Right cardiac atrium (tissue), 5 donors: ENCODE data around the gene RTKN2. TPM values are rescaled to one million over a fixed set of nuclear protein-coding genes. Genes with fewer than 3 reads are reported as not detected.

Experiments used
- ATAC-seq, 2 donors: fragments of 200-7000 bp; cut with Tn5 transposase; one replicate each; pipeline versions ENCODE4 v1.8.0 to v1.9.1; 2020; ENCODE audit warnings: moderate library complexity in 2 of 2, mild to moderate bottlenecking in 1 of 2
- DNase-seq, 3 donors: peaks; one replicate each; pipeline ENCODE4 v3.0.0-alpha.2; 2020
- H3K27ac ChIP-seq: one replicate; pipeline ENCODE4 v1.5.1; 2013; ENCODE audit warnings: mild to moderate bottlenecking, low read length, control low read depth, moderate library complexity
- H3K27me3 ChIP-seq: one replicate; pipeline ENCODE4 v1.6.1; 2013; ENCODE audit not compliant: control insufficient read depth, insufficient read depth
- H3K4me1 ChIP-seq: one replicate; pipeline ENCODE4 v1.6.1; 2013; ENCODE audit warnings: low read length; ENCODE audit not compliant: control insufficient read depth, insufficient read depth
- H3K4me3 ChIP-seq: one replicate; pipeline ENCODE4 v1.5.1; 2013; ENCODE audit warnings: low read length, control low read depth
- H3K9me3 ChIP-seq: one replicate; pipeline ENCODE4 v1.6.1; 2013; ENCODE audit warnings: low read length; ENCODE audit not compliant: control insufficient read depth
- WGBS: extraction: QIAGEN DNeasy Blood & Tissue Kit; methylation state at CpG from one replicate; pipeline ENCODE4 v1.1.7; 2013; 5-methylcytosine and 5-hydroxymethylcytosine counted together
- intact Hi-C, 4 donors: fragments of 100-400 bp; cut with DNase I; formaldehyde crosslinking; loops; one replicate each; pipeline versions ENCODE4 v1.11.0 to v1.14.0; 2022 to 2023
- polyA plus RNA-seq: library from polyadenylated mRNA; stranded (reverse); fragments of 200-250 nt; gene quantifications from one replicate; pipeline ENCODE4 v1.2.3, GENCODE V29; 2013
- total RNA-seq, 4 donors: library from RNA; stranded (reverse); fragmentation: NEBNext Ultra II Directional; extraction: Animal tissue kit (Norgen Biotek cat#: 25700); gene quantifications; one replicate each; pipeline ENCODE4 v1.2.1, GENCODE V29; 2021
- donor health status: healthy with polysubstance abuse.
- donor health status: DM: no; HTN: yes; CAD: no.
- donor health status: DM: no; HTN: no; CAD: no.
- donor health status: DM: no; HTN: yes; CAD: no; lungs with severe emphysema.
- donor health status: DM: yes; HTN: yes; CAD: no.

RTKN2 gene
- total and polyA plus RNA-seq, 5 donors, result 0.06 to 0.19 (median 0.11) TPM

DNA sequence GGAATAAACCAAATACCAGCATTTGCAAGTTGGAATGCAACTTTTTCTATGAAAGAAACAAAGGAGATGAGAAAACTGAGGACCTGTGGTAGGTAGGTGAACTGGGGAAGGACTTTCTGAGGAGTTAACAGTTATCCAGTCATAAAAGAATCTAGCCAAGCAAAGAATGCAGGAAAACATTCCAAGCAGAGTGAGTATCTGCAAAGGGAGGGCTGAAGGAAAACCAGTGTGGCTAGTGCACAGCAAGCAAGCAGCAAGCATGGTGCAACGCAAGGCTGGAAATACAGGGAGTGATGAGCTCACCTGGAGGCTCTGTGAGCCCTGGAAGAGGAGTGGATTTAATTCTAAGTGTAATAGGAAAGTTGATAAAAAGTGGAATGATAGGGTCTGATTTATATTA, 44.0 kb downstream of the RTKN2 start:
- WGBS, result 94% methylated on average over 1 of the region's 1 CpG
- intact Hi-C loops, result no loop called here
- Histone ChIP-seq H3K4me1 (no peaks in the 10 kb centered on the region), H3K27me3 (no peaks in the 10 kb centered on the region), H3K9me3 (no peaks in the 10 kb centered on the region), H3K27ac (no peak overlapping the region), H3K4me3 (no peak overlapping the region)
- no peak for ATAC-seq
- DNase-seq, result no peak

DNA sequence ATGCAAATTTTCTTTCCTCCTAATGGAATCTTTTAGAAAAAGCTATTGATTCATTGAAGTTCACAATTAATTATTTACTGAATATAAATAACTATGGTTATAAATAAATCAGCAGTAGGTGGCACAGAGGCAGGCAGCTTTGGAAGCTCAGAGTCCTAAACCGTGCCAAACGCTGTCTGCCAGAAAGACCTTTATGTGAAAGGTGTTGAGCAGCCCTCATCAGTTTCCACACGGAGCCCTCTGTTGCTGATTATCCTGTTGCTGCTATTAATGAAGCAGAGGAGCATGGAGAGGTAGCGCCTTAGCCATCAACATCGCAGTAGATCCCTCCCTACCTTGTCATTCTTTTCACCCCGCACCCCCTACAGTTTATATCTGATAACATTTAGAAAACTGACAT, 51.0 kb downstream of the RTKN2 start:
- no peak overlapping the region for H3K27ac ChIP-seq
- intact Hi-C loops, result no loop called here
- no peaks in the 10 kb centered on the region for H3K27me3 ChIP-seq
- ATAC-seq (peak in 1 of 2 donors; percentile 52), DNase-seq (no peak)
- no peaks in the 10 kb centered on the region for H3K4me1 ChIP-seq
- 51% methylated on average over 6 of the region's 6 CpGs for WGBS
- H3K9me3 ChIP-seq, result no peaks in the 10 kb centered on the region
- H3K4me3 ChIP-seq, result no peak overlapping the region

DNA sequence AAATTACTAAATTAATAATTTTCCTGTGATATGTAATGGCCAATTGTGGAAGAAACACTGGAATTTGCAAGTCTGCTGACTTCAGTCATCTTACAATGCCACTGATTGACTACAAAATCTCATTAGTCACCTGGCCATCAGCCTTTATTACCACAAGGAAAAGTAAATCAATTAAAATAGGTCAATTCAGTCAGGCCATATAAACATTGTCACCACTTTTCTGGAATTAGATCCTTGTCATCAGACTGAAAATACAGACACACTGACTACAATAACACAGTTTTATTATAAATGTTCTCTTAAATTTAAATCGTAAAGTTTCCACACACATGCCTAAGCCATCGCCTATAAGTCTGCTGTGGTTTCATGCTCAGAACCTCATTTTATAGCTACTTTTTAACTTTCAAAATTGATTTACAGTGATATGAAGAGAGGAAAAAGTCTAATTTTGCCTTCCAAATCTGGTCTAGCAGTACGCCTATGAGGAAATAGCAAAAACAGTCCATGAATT, 54.2 kb downstream of the RTKN2 start:
- no peak for DNase-seq
- Histone ChIP-seq H3K27me3 (no peaks in the 10 kb centered on the region), H3K9me3 (no peaks in the 10 kb centered on the region), H3K4me3 (no peak overlapping the region), H3K27ac (no peak overlapping the region), H3K4me1 (no peaks in the 10 kb centered on the region)
- ATAC-seq, result no peak
- WGBS, result 94% methylated on average over 3 of the region's 3 CpGs
- intact Hi-C loops, result no loop called here

DNA sequence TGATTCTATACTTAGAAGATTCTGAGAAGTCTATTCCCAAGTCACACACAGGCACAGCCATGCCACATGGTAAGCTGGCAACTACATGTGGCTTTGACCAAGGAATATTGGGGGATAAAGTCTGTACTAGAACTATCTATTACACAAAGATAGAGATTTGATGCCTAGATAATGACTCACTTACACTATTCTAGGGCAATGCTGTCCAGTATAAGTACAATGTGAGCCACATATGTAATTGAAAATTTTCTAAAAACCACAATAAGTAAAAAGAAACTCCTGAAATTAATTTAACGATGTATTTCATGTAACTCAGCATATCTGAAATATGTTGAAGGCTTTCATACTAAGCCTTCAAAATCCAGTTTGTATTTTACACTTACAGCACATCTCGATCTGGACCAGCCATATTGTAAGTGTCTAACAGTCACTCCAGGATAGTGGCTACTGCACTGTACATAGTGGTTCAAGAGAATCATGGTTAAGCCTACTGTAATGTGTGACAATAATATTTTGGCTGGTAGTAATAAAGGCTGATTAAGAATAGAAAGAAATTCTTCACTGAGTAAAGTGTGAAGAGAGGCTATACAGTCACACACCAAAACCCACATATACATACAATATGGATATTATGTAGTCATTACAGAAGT, 62.8 kb downstream of the RTKN2 start:
- Histone ChIP-seq H3K4me3 (no peak overlapping the region), H3K4me1 (no peaks in the 10 kb centered on the region), H3K27me3 (no peaks in the 10 kb centered on the region), H3K27ac (no peak overlapping the region), H3K9me3 (no peaks in the 10 kb centered on the region)
- 96% methylated on average over 2 of the region's 2 CpGs for WGBS
- no peak for ATAC-seq
- DNase-seq, result no peak
- intact Hi-C loops, result no loop called here

DNA sequence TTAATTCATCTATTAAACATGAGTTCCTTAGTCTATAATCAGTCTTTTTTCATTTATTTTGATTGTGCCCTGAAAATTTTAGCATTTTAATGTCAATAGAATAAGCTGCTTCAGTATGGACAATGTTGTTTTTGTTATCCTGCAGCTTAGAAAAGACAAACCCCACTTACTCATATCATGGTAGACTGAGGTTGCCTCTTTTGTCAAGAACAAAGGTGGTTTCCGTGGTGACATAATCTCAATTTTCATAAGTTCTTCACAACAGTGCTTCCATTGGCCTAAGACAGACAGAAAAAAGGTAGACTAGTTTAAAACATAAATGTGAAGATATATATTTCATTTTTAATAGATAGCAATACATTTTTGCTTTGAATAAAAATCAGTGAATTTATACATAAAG, 69.1 kb downstream of the RTKN2 start:
- Histone ChIP-seq H3K27me3 (no peaks in the 10 kb centered on the region), H3K4me3 (no peak overlapping the region), H3K4me1 (no peaks in the 10 kb centered on the region), H3K27ac (no peak overlapping the region), H3K9me3 (no peaks in the 10 kb centered on the region)
- ATAC-seq (no peak), DNase-seq (no peak)
- intact Hi-C loops, result no loop called here
- 94% methylated on average over 1 of the region's 1 CpG for WGBS

DNA sequence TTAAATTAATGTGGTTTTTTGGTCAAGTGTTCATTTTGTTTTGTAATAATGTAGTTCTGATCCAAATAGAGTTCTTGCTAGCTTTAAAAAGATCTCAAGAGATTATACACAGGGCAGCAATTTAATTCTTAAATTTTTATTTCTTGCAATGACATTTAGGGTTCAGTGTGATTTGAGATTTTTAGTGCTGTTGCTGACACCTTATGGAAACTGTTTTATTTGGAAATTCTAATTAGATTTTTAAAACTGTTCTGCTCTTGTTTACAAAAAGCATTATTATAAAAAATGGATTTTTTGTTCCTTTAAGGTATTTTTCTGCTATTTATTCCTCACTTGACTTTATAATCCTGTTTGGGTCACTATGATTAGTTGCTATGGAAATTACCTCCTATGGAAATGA, 72.1 kb downstream of the RTKN2 start:
- H3K4me3 ChIP-seq, result no peak overlapping the region
- H3K27me3 ChIP-seq, result no peaks in the 10 kb centered on the region
- no peaks in the 10 kb centered on the region for H3K9me3 ChIP-seq
- ATAC-seq, result no peak
- no peak overlapping the region for H3K27ac ChIP-seq
- intact Hi-C loops, result no loop called here
- no peaks in the 10 kb centered on the region for H3K4me1 ChIP-seq
- no peak for DNase-seq

DNA sequence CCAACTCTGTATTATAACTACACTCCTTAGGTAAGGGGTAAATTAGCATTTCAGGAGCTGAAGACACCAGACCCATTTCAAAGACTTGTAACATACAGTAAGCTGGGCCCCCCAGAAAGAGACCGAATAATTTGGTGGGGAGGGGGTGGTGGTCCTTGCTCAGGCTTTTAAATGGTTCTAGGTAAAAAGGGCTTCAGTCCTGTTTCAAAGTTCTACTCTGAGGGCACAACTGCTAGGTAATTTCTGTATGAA, 73.0 kb downstream of the RTKN2 start:
- WGBS, result 81% methylated on average over 1 of the region's 1 CpG
- Histone ChIP-seq H3K27ac (no peak overlapping the region), H3K27me3 (no peaks in the 10 kb centered on the region), H3K9me3 (no peaks in the 10 kb centered on the region), H3K4me1 (no peaks in the 10 kb centered on the region), H3K4me3 (no peak overlapping the region)
- ATAC-seq (no peak), DNase-seq (no peak)
- intact Hi-C loops, result no loop called here

DNA sequence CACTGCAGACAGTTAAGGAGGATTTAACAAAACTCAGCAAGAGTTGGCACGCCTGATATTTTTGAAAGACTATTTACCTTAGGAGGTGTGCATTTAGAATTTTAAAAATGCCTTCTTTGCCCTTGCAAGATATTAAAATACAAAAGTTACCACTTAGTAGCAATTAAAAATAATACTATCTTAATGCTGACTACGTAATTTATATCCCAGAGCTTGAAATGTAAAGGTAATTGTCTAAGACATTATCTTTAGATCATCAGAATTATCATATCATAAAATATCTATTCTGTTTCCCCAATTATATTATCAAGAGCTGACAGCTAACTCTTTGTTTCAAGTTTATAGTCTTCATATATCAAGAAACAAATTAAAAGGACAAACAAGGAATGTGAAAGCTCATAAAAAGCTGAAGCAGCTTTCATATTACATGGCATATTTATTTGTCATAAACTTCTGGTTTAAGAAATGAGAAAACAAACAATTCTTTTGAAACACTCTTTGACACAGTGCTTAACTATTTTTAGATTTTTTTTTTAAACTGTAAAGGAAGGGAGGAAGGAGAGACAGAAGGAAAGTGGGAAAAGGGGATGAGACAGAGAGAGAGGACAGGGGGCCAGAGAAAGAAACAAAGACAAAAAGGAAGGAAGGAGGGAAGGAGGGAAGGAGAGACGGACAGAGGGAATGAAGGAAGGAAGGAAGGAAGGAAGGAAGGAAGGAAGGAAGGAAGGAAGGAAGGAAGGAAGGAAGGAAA, 73.5 kb downstream of the RTKN2 start:
- no peak for ATAC-seq
- WGBS, result 84% methylated on average over 3 of the region's 3 CpGs
- DNase-seq, result no peak
- H3K27ac ChIP-seq, result no peak overlapping the region
- H3K4me1 ChIP-seq, result no peaks in the 10 kb centered on the region
- H3K9me3 ChIP-seq, result no peaks in the 10 kb centered on the region
- intact Hi-C loops, result no loop called here
- no peak overlapping the region for H3K4me3 ChIP-seq
- H3K27me3 ChIP-seq, result no peaks in the 10 kb centered on the region

DNA sequence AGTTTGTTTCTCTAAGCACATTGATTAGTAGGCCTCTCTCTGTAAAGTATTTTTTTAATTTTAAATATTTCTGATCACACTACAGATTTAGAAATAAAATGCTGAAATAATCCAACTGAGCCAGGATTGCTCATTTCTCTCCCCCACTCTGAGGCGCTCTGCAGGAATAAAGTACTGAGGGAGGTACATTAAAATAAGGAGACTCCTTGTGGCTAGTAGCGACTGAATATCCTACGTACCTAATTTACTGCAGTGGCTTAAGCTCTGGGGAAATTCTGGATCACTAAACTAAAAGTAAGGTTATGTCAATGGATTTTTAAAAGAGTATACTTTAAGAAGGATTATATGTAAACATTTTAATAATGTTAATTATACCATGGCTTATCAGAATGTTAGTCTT, 75.2 kb downstream of the RTKN2 start:
- no peaks in the 10 kb centered on the region for H3K4me1 ChIP-seq
- H3K27me3 ChIP-seq, result no peaks in the 10 kb centered on the region
- WGBS, result 93% methylated on average over 3 of the region's 3 CpGs
- ATAC-seq, result no peak
- no peaks in the 10 kb centered on the region for H3K9me3 ChIP-seq
- H3K4me3 ChIP-seq, result no peak overlapping the region
- intact Hi-C loops, result no loop called here
- no peak for DNase-seq
- no peak overlapping the region for H3K27ac ChIP-seq

DNA sequence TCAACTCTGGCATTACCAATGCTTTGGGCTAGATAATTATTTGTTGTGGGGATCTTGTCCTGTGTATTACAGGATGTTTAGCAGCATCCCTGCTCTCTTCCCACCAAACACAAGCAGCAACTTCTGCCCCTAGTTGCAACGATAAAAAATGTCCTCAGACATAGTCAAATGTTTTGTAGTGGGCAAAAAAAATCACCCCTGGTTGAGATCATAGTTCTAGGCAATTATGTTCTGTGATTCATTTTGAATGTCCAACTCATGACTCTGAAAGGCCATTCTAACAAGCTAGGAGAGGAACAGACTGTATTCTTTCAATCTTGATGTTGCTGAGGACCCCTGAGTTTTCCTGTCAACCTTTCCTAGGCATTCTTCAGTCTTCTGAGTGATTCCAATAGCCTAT, 79.5 kb downstream of the RTKN2 start:
- H3K4me1 ChIP-seq, result peaks cover 2% of the 10 kb centered on the region
- H3K4me3 ChIP-seq, result no peak overlapping the region
- DNase-seq (no peak), ATAC-seq (no peak)
- no peaks in the 10 kb centered on the region for H3K27me3 ChIP-seq
- H3K9me3 ChIP-seq, result no peaks in the 10 kb centered on the region
- intact Hi-C loops, result no loop called here
- H3K27ac ChIP-seq, result no peak overlapping the region
- WGBS, result 79% methylated on average over 1 of the region's 1 CpG

DNA sequence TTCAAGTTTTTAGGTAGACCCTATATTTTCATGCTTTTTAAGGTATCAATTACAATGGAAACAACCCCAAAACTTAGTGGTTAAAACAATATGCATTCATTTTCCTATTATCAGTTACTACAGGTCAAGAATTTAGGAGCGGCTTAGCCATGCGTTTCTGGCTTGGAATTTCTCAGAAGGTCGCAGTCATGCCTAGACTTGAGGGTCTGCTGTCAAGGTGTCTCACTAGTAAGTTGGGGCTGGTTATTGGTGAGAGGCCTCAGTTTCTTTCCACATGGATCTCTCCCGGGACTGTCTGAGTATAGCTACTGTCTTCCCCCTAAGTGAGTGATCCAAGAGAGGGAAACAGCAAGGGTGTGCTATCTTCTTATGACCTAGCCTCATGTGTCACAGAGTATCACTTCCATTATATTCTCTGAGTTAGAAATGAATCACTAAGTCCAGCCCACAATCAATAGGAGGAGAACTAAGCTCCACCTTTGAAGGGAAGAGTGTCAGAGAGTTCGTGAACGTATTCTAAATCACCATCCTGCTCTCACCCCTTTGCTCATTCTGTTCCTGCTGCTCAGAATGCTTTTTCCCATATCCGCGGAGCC, 80.5 kb downstream of the RTKN2 start:
- Histone ChIP-seq H3K9me3 (no peaks in the 10 kb centered on the region), H3K4me3 (no peak overlapping the region), H3K27me3 (no peaks in the 10 kb centered on the region), H3K27ac (no peak overlapping the region), H3K4me1 (peaks cover 2% of the 10 kb centered on the region)
- DNase-seq (no peak), ATAC-seq (no peak)
- 96% methylated on average over 8 of the region's 8 CpGs for WGBS
- intact Hi-C loops, result no loop called here
